IPS DF 4.7 (cell line): ENCODE measurements around the gene SLC66A2.

Experiments
- DNase-seq: peaks from one replicate; pipeline ENCODE4 v3.0.0-alpha.2; 2013; ENCODE audit warnings: low spot score; ENCODE audit errors: extremely low read depth

Gene SLC66A2

GRCh38 chr18:79938196-79938595 is 13.3 kb downstream of the SLC66A2 start:
- DNase-seq: no peak

- DNase-seq: no peak
Observed at GRCh38 chr18:79937103-79937860, 14.2 kb downstream of the SLC66A2 start.

- DNase-seq: no peak
Observed at GRCh38 chr18:79936641-79937040, 14.8 kb downstream of the SLC66A2 start.

GRCh38 chr18:79935925-79936324 is 15.5 kb downstream of the SLC66A2 start:
- DNase-seq: no peak

- no peak for DNase-seq
Observed at GRCh38 chr18:79935499-79935898, 16.0 kb downstream of the SLC66A2 start.

GRCh38 chr18:79935098-79935480 is 16.4 kb downstream of the SLC66A2 start:
- DNase-seq: no peak

GRCh38 chr18:79934311-79935097 is 16.9 kb downstream of the SLC66A2 start:
- no peak for DNase-seq

- DNase-seq: no peak
Observed at GRCh38 chr18:79933765-79934164, 17.7 kb downstream of the SLC66A2 start.

GRCh38 chr18:79932907-79933306 is 18.5 kb downstream of the SLC66A2 start:
- no peak for DNase-seq

- DNase-seq: no peak
Observed at GRCh38 chr18:79931475-79931874, 20.0 kb downstream of the SLC66A2 start.

- no peak for DNase-seq
Observed at GRCh38 chr18:79930020-79930642, 21.3 kb downstream of the SLC66A2 start.

- no peak for DNase-seq
Observed at GRCh38 chr18:79928563-79928960, 22.9 kb downstream of the SLC66A2 start.

GRCh38 chr18:79927607-79928562 is 23.6 kb downstream of the SLC66A2 start:
- no peak for DNase-seq

- DNase-seq: no peak
Observed at GRCh38 chr18:79926715-79927606, 24.5 kb downstream of the SLC66A2 start.

- DNase-seq: no peak
Observed at GRCh38 chr18:79926306-79926705, 25.1 kb downstream of the SLC66A2 start.

GRCh38 chr18:79924814-79925731 is 26.4 kb downstream of the SLC66A2 start:
- DNase-seq: no peak

- DNase-seq: no peak
Observed at GRCh38 chr18:79923896-79924585, 27.4 kb downstream of the SLC66A2 start.

- DNase-seq: no peak
Observed at GRCh38 chr18:79922971-79923411, 28.5 kb downstream of the SLC66A2 start.
